ENCODE results near the gene HDC. TPM values are rescaled to one million over a fixed set of nuclear protein-coding genes. Genes with fewer than 3 reads are reported as not detected.

Gene HDC
- total RNA-seq, 2 donors from 2014 or later = 4.1 TPM; not detected in 1

DNA sequence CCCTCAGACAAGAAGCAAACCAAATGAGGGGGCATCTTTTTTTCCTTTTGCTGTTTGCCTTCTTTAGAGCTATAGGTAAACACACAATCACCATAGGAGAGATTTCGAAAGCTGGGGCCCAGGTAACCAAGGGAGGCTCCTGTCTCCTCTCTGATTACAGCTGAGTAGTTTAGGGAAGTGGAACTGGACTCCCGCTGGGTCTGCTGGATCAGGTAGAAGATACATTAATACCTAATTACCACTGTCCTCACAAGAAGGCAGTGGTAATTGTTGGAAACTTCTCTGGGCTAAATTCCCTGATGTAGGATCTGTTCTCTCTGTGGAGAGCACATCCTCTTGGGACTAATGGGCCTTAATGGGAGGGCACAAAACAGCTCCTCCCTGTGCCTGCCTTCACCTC, 32.7 kb downstream of the HDC start:
- no peaks in the 10 kb centered on the region for H3K27me3 ChIP-seq (replicated peaks; ENCODE audit: insufficient read depth)
- intact Hi-C loops (cut with DNase I) = no loop called here
- no peak overlapping the region for H3K27ac ChIP-seq
- no peaks in the 10 kb centered on the region for H3K36me3 ChIP-seq
- H3K9me3 ChIP-seq = no peaks in the 10 kb centered on the region
- no peaks in the 10 kb centered on the region for H3K4me1 ChIP-seq (replicated peaks)
- WGBS = 87% methylated on average over 2 of the region's 2 CpGs
- TF ChIP-seq POLR2A (IDR thresholded peaks at IDR 0.05) = no peak
- TF ChIP-seq POLR2AphosphoS5 (IDR thresholded peaks at IDR 0.05) = no peak
- TF ChIP-seq, protein P1, sequence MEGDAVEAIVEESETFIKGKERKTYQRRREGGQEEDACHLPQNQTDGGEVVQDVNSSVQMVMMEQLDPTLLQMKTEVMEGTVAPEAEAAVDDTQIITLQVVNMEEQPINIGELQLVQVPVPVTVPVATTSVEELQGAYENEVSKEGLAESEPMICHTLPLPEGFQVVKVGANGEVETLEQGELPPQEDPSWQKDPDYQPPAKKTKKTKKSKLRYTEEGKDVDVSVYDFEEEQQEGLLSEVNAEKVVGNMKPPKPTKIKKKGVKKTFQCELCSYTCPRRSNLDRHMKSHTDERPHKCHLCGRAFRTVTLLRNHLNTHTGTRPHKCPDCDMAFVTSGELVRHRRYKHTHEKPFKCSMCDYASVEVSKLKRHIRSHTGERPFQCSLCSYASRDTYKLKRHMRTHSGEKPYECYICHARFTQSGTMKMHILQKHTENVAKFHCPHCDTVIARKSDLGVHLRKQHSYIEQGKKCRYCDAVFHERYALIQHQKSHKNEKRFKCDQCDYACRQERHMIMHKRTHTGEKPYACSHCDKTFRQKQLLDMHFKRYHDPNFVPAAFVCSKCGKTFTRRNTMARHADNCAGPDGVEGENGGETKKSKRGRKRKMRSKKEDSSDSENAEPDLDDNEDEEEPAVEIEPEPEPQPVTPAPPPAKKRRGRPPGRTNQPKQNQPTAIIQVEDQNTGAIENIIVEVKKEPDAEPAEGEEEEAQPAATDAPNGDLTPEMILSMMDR (IDR thresholded peaks at IDR 0.05) = no peak
- no peak for DNase-seq (ENCODE audit: low spot score)
- no peak overlapping the region for H3K4me3 ChIP-seq

DNA sequence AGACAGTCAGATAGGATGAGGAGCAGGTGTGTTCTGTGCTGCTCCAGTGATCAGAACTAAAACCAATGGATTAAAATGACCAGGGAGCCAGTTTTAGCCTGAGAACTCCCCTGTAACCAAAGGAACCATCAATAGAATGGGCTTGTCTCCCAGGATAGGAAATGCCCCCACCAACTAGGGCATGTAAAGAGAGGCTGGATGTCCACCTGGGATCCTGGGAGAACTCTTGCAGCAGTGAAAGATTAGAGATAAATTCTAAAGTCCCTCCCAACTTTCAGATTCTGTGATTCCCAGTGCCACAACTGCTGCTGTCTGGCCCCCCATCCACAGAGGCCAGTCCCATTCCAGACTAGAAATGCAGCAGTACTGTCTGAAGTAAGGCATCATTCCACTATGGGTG, 33.8 kb downstream of the HDC start:
- no peak for DNase-seq (ENCODE audit: low spot score)
- intact Hi-C loops (cut with DNase I) = no loop called here

DNA sequence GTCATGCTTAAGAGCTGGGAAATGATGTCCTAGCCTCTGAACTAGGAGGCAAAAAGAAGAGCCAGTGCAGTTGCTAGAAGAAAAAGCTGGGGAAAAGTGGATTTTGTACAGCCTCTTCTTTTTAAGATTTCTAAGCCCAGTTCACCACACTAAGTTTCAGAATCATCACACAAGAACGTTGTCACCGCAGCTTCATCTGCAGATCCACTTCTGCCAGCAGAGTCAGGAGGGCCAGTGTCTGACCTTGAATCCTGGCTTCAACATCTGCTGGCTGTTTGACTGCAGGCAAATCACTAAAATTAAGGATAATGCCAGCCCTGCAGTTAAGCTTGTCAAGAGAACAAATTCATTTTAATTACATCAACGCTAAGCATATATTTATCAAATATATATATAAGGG, 36.2 kb downstream of the HDC start:
- 92% methylated on average over 3 of the region's 3 CpGs for WGBS

More for the DNA sequence above, 33.8 kb downstream of the HDC start:
- Histone ChIP-seq H3K9me3 (no peaks in the 10 kb centered on the region), H3K4me1 (replicated peaks) (no peaks in the 10 kb centered on the region), H3K27ac (no peak overlapping the region), H3K36me3 (no peaks in the 10 kb centered on the region), H3K4me3 (no peak overlapping the region), H3K27me3 (replicated peaks; ENCODE audit: insufficient read depth) (no peaks in the 10 kb centered on the region)
- TF ChIP-seq POLR2AphosphoS5 (IDR thresholded peaks at IDR 0.05) (no peak), POLR2A (IDR thresholded peaks at IDR 0.05) (no peak)
- TF ChIP-seq, protein P1 (IDR thresholded peaks at IDR 0.05) = no peak

DNA sequence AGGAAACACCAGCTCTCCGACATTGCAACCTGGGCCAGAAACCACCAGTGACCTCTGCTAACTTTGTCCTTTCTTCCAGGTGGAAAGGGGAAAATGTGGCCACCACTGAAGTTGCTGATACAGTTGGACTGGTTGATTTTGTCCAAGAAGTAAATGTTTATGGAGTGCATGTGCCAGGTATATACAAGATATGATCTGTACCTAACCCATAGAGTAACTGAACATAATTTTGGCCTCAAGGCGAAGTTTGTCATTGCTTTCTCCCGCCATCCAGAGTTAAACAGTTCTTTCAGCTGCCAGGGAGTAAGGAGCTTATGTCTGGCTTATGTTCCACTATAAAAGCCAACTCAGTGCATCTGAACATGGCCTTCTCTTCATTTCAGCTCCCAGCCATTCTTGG, 36.7 kb downstream of the HDC start:
- Histone ChIP-seq H3K4me3 (no peak overlapping the region), H3K4me1 (replicated peaks) (no peaks in the 10 kb centered on the region), H3K9me3 (no peaks in the 10 kb centered on the region), H3K36me3 (no peaks in the 10 kb centered on the region), H3K27ac (no peak overlapping the region), H3K27me3 (replicated peaks; ENCODE audit: insufficient read depth) (no peaks in the 10 kb centered on the region)
- intact Hi-C loops (cut with DNase I) = no loop called here
- no peak for DNase-seq (ENCODE audit: low spot score)
- TF ChIP-seq POLR2AphosphoS5 (IDR thresholded peaks at IDR 0.05) = no peak
- whole genome bisulfite sequencing = 61% methylated on average over 3 of the region's 3 CpGs

More for the DNA sequence above, 36.2 kb downstream of the HDC start:
- Histone ChIP-seq H3K36me3 (no peaks in the 10 kb centered on the region), H3K27ac (no peak overlapping the region), H3K9me3 (no peaks in the 10 kb centered on the region), H3K27me3 (replicated peaks; ENCODE audit: insufficient read depth) (no peaks in the 10 kb centered on the region), H3K4me3 (no peak overlapping the region), H3K4me1 (replicated peaks) (no peaks in the 10 kb centered on the region)
- intact Hi-C loops (cut with DNase I) = no loop called here
- no peak for DNase-seq (ENCODE audit: low spot score)
- TF ChIP-seq, protein P1 (IDR thresholded peaks at IDR 0.05) = no peak
- TF ChIP-seq POLR2AphosphoS5 (IDR thresholded peaks at IDR 0.05) = no peak
- TF ChIP-seq POLR2A (IDR thresholded peaks at IDR 0.05) = no peak

DNA sequence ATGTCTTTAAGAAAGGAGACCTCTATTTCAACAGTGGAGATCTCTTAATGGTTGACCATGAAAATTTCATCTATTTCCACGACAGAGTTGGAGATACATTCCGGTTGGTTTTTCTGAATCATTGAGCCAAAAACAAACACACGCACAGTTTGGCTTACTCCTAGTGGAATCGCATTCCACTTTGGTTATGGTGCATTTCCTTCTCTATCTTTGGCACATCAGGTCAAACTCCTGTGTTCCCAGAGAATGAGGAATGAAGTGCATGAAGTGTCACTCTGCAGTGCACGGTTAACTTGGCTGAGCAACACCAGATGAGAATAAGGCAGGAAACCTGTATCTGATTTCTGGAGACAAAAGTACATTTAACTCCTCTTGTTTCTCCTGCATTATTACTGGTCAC, 38.5 kb downstream of the HDC start:
- TF ChIP-seq, protein P1 (IDR thresholded peaks at IDR 0.05) = no peak
- H3K27me3 ChIP-seq (replicated peaks; ENCODE audit: insufficient read depth) = no peaks in the 10 kb centered on the region
- intact Hi-C loops (cut with DNase I) = no loop called here
- no peaks in the 10 kb centered on the region for H3K4me1 ChIP-seq (replicated peaks)
- no peaks in the 10 kb centered on the region for H3K9me3 ChIP-seq
- no peak overlapping the region for H3K27ac ChIP-seq
- no peak for DNase-seq (ENCODE audit: low spot score)
- no peaks in the 10 kb centered on the region for H3K36me3 ChIP-seq
- 58% methylated on average over 5 of the region's 5 CpGs for WGBS
- H3K4me3 ChIP-seq = no peak overlapping the region

Measured in prostate gland (tissue), 2 donors.